IPS-18c (cell line): ENCODE data around the gene SCNN1A.

Experiments
- H3K4me3 ChIP-seq: 2 replicates; pipeline ENCODE4 v1.7.0; 2013; ENCODE audit warnings: low read depth, mild to moderate bottlenecking, low read length, moderate library complexity; ENCODE audit not compliant: insufficient read depth
- H3K9me3 ChIP-seq: one replicate; pipeline ENCODE4 v1.6.1; 2013; ENCODE audit warnings: mild to moderate bottlenecking, low read length, moderate library complexity; ENCODE audit not compliant: control insufficient read depth, insufficient read depth

SCNN1A gene

GRCh38 chr12:6332459-6332858, 42.9 kb downstream of the SCNN1A start:
- no peaks in the 10 kb centered on the region for H3K9me3 ChIP-seq
- H3K4me3 ChIP-seq, result no peak overlapping the region

- H3K4me3 ChIP-seq, result no peak overlapping the region
Observed at GRCh38 chr12:6330999-6331714, 44.2 kb downstream of the SCNN1A start.

GRCh38 chr12:6330192-6330591, 45.2 kb downstream of the SCNN1A start:
- H3K4me3 ChIP-seq, result no peak overlapping the region
- no peaks in the 10 kb centered on the region for H3K9me3 ChIP-seq

More at GRCh38 chr12:6330999-6331714, 44.2 kb downstream of the SCNN1A start:
- H3K9me3 ChIP-seq, result no peaks in the 10 kb centered on the region

- Histone ChIP-seq H3K9me3 (no peaks in the 10 kb centered on the region), H3K4me3 (no peak overlapping the region)
Observed at GRCh38 chr12:6329703-6330064, 45.7 kb downstream of the SCNN1A start.

GRCh38 chr12:6328945-6329702, 46.2 kb downstream of the SCNN1A start:
- H3K9me3 ChIP-seq, result no peaks in the 10 kb centered on the region
- no peak overlapping the region for H3K4me3 ChIP-seq

- H3K9me3 ChIP-seq, result no peaks in the 10 kb centered on the region
- no peak overlapping the region for H3K4me3 ChIP-seq
Observed at GRCh38 chr12:6328045-6328779, 47.2 kb downstream of the SCNN1A start.

GRCh38 chr12:6327229-6328041, 47.9 kb downstream of the SCNN1A start:
- no peaks in the 10 kb centered on the region for H3K9me3 ChIP-seq
- H3K4me3 ChIP-seq, result no peak overlapping the region

- H3K9me3 ChIP-seq, result no peaks in the 10 kb centered on the region
- no peak overlapping the region for H3K4me3 ChIP-seq
Observed at GRCh38 chr12:6326316-6327228, 48.8 kb downstream of the SCNN1A start.

- H3K4me3 ChIP-seq, result no peak overlapping the region
- no peaks in the 10 kb centered on the region for H3K9me3 ChIP-seq
Observed at GRCh38 chr12:6324936-6325750, 50.2 kb downstream of the SCNN1A start.

GRCh38 chr12:6323995-6324711, 51.2 kb downstream of the SCNN1A start:
- Histone ChIP-seq H3K4me3 (peak overlapping the region; percentile 5; the same call in 1 of the 2 replicates), H3K9me3 (no peaks in the 10 kb centered on the region)

- Histone ChIP-seq H3K4me3 (peak overlapping the region; percentile 5; the same call in 1 of the 2 replicates), H3K9me3 (no peaks in the 10 kb centered on the region)
Observed at GRCh38 chr12:6323340-6323994, 51.9 kb downstream of the SCNN1A start.

- Histone ChIP-seq H3K4me3 (no peak overlapping the region), H3K9me3 (no peaks in the 10 kb centered on the region)
Observed at GRCh38 chr12:6322969-6323339, 52.4 kb downstream of the SCNN1A start.

- Histone ChIP-seq H3K9me3 (no peaks in the 10 kb centered on the region), H3K4me3 (no peak overlapping the region)
Observed at GRCh38 chr12:6322352-6322751, 53.0 kb downstream of the SCNN1A start.

- no peak overlapping the region for H3K4me3 ChIP-seq
- H3K9me3 ChIP-seq, result no peaks in the 10 kb centered on the region
Observed at GRCh38 chr12:6321905-6322304, 53.5 kb downstream of the SCNN1A start.

GRCh38 chr12:6319446-6319845, 55.9 kb downstream of the SCNN1A start:
- no peaks in the 10 kb centered on the region for H3K9me3 ChIP-seq
- H3K4me3 ChIP-seq, result no peak overlapping the region
